Stimulated activated naive CD8-positive, alpha-beta T cell treated with anti-CD3 and anti-CD28 coated beads, Interleukin-15, Interleukin-2, amounts not matched to agents 100 ng/mL and 50 ng/mL, for 24 hours (primary cell): Measurements from ENCODE around the gene CAST.

Source experiments
- H3K27ac Mint-ChIP-seq: one replicate; pipeline ENCODE4 v1.8.0; 2021; ENCODE audit warnings: mild to moderate bottlenecking, mixed read lengths
- H3K27me3 Mint-ChIP-seq: one replicate; pipeline ENCODE4 v1.8.0; 2021; ENCODE audit warnings: mixed read lengths
- H3K36me3 Mint-ChIP-seq: one replicate; pipeline ENCODE4 v1.8.0; 2021; ENCODE audit warnings: low read depth, mixed read lengths
- H3K4me1 Mint-ChIP-seq: one replicate; pipeline ENCODE4 v1.8.0; 2021; ENCODE audit warnings: low read depth, mixed read lengths
- H3K4me3 Mint-ChIP-seq: one replicate; pipeline ENCODE4 v1.8.0; 2021; ENCODE audit warnings: mild to moderate bottlenecking, mixed read lengths
- H3K9me3 Mint-ChIP-seq: one replicate; pipeline ENCODE4 v1.8.0; 2021; ENCODE audit warnings: mixed read lengths

The CAST gene

GRCh38 chr5:96652769-96653454 is 9.3 kb upstream of the CAST start:
- Mint-ChIP-seq H3K9me3 (no peaks in the 10 kb centered on the region), H3K36me3 (no peaks in the 10 kb centered on the region), H3K4me1 (peaks cover 36% of the 10 kb centered on the region), H3K27ac (no peak overlapping the region), H3K27me3 (peaks cover 46% of the 10 kb centered on the region), H3K4me3 (no peak overlapping the region)

- Mint-ChIP-seq H3K36me3 (no peaks in the 10 kb centered on the region), H3K9me3 (no peaks in the 10 kb centered on the region), H3K4me1 (peaks cover 33% of the 10 kb centered on the region), H3K27ac (no peak overlapping the region), H3K4me3 (no peak overlapping the region), H3K27me3 (peaks cover 47% of the 10 kb centered on the region)
Observed at GRCh38 chr5:96654209-96654608, 8.0 kb upstream of the CAST start.

GRCh38 chr5:96655085-96655484 is 7.1 kb upstream of the CAST start:
- Mint-ChIP-seq H3K4me3 (no peak overlapping the region), H3K27me3 (peaks cover 52% of the 10 kb centered on the region), H3K4me1 (peaks cover 33% of the 10 kb centered on the region), H3K9me3 (no peaks in the 10 kb centered on the region), H3K27ac (no peak overlapping the region), H3K36me3 (no peaks in the 10 kb centered on the region)

DNA sequence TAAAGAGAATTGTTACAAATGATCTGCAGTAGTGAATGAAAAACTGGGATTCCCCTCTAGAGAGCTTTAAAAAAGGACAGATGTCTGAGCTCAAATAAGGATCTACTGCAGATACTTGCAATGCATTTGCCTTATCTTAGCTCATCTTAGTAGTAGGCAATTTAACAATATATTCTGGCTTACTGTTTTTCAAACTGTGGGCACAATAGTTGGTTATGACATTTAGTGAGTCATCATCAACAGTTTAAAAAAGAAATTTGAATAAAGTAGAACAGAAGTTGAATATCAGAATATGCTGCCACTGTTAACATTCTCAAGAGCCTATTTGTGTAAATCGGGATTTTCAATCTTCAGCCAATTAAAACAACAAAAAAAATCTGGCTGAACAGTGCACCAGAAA is 6.7 kb upstream of the CAST start:
- H3K27ac Mint-ChIP-seq = no peak overlapping the region
- no peaks in the 10 kb centered on the region for H3K9me3 Mint-ChIP-seq
- H3K4me1 Mint-ChIP-seq = peaks cover 33% of the 10 kb centered on the region
- peaks cover 57% of the 10 kb centered on the region for H3K27me3 Mint-ChIP-seq
- no peak overlapping the region for H3K4me3 Mint-ChIP-seq
- no peaks in the 10 kb centered on the region for H3K36me3 Mint-ChIP-seq

GRCh38 chr5:96657068-96657467 is 5.1 kb upstream of the CAST start:
- H3K9me3 Mint-ChIP-seq = no peaks in the 10 kb centered on the region
- H3K4me1 Mint-ChIP-seq = peaks cover 47% of the 10 kb centered on the region
- H3K27ac Mint-ChIP-seq = peak overlapping the region; percentile 79

DNA sequence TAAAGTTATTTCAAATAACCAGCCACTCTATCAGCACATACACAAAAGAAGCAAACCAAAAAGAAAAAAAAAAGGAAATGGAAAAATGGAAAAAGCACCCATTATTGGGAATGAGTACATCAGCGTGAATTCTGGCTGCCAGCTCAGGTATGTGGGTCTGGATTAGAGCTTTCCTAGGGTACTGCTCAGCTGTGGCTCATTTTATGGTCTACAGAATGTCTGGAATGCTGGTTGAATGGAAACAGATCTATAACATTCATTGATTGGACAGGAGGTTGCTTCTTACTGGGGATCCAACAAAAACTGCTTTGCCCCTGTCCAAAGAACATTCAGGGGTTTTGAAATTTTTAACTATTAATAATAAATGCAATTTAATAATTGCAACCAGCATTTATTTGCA is 3.9 kb upstream of the CAST start:
- Mint-ChIP-seq H3K4me1 (peaks cover 51% of the 10 kb centered on the region), H3K27me3 (peaks cover 39% of the 10 kb centered on the region), H3K27ac (no peak overlapping the region), H3K9me3 (no peaks in the 10 kb centered on the region), H3K36me3 (no peaks in the 10 kb centered on the region), H3K4me3 (no peak overlapping the region)

More at GRCh38 chr5:96657068-96657467, 5.1 kb upstream of the CAST start:
- H3K4me3 Mint-ChIP-seq = peak overlapping the region; percentile 46
- H3K36me3 Mint-ChIP-seq = no peaks in the 10 kb centered on the region
- peaks cover 45% of the 10 kb centered on the region for H3K27me3 Mint-ChIP-seq

GRCh38 chr5:96659170-96659569 is 3.0 kb upstream of the CAST start:
- H3K27ac Mint-ChIP-seq = no peak overlapping the region

GRCh38 chr5:96660971-96661854 is 963 bp upstream of the CAST start:
- peaks cover 25% of the 10 kb centered on the region for H3K27me3 Mint-ChIP-seq
- H3K9me3 Mint-ChIP-seq = no peaks in the 10 kb centered on the region
- peak overlapping the region; percentile 97 for H3K27ac Mint-ChIP-seq
- H3K4me1 Mint-ChIP-seq = peaks cover 51% of the 10 kb centered on the region
- H3K36me3 Mint-ChIP-seq = no peaks in the 10 kb centered on the region
- H3K4me3 Mint-ChIP-seq = peak overlapping the region; percentile 95

More at GRCh38 chr5:96659170-96659569, 3.0 kb upstream of the CAST start:
- H3K4me1 Mint-ChIP-seq = peaks cover 58% of the 10 kb centered on the region
- H3K27me3 Mint-ChIP-seq = peaks cover 34% of the 10 kb centered on the region
- H3K36me3 Mint-ChIP-seq = no peaks in the 10 kb centered on the region
- H3K4me3 Mint-ChIP-seq = no peak overlapping the region
- H3K9me3 Mint-ChIP-seq = no peaks in the 10 kb centered on the region

DNA sequence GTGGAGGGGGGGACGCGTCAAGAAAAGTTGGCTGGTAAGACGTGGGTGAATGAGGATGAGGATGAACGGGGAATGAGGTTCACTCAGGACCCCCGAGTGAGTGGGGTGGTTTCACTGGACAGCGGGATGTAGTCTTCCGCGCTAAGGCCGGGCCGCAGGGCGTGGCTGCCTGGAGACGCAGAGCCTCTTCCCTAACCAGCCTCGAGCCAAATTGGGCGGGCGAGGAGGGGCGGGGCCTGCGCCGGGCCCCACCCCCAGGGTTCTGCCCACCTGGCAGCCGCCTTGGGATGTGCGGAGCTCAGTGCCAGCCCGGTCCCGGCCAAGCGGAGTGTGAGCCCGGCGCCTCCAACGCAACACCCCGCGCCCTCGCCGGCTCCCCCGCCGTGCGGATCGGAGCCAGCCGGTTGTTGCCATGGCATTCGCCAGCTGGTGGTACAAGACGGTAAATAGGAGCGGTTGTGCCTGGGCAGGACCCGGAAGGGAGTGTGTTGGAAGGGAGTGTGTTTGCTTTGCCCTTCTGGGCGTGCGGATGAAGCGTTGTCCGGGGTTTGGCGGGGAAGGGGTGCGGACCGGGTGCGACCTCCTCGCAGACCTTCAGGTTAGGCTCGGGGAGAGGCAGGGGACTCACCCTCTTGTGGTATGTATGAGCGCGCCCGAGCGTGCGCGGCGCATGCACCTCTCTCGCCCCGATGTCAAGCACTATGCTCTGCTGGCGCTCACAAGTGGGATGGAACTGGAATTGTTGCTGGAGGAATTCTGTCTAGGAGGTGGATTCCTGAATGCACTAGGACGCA is 746 bp downstream of the CAST start:
- Mint-ChIP-seq H3K9me3 (no peaks in the 10 kb centered on the region), H3K36me3 (no peaks in the 10 kb centered on the region), H3K4me1 (peaks cover 47% of the 10 kb centered on the region), H3K27me3 (peaks cover 13% of the 10 kb centered on the region), H3K27ac (peak overlapping the region; percentile 97), H3K4me3 (peak overlapping the region; percentile 98)

DNA sequence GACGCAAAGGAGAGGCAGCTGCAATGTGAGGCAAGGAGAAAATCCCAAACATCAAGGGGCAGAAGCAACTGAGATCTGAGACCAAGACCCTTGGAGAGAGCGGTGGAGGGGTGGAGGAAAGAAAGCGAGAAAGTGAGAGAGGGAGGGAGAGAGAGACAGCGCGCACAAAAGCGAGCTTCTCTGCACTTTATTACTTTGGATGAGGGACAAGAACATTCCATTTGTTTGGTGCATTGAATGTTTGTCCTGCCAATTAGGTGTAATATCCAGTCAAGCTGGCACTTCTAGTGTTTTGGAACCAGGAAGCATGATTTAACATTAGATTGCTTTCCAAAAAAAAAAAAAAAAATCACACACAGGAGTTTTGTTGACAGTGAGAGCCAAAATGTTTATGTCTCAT is 1.4 kb downstream of the CAST start:
- Mint-ChIP-seq H3K27me3 (peaks cover 13% of the 10 kb centered on the region), H3K9me3 (no peaks in the 10 kb centered on the region), H3K36me3 (no peaks in the 10 kb centered on the region), H3K4me1 (peaks cover 49% of the 10 kb centered on the region), H3K27ac (peak overlapping the region; percentile 34), H3K4me3 (peak overlapping the region; percentile 98)

- no peak overlapping the region for H3K27ac Mint-ChIP-seq
- no peaks in the 10 kb centered on the region for H3K9me3 Mint-ChIP-seq
- H3K4me1 Mint-ChIP-seq = peaks cover 52% of the 10 kb centered on the region
- H3K4me3 Mint-ChIP-seq = no peak overlapping the region
- H3K36me3 Mint-ChIP-seq = no peaks in the 10 kb centered on the region
- H3K27me3 Mint-ChIP-seq = peaks cover 8% of the 10 kb centered on the region
Observed at GRCh38 chr5:96664669-96665068, 2.5 kb downstream of the CAST start.

GRCh38 chr5:96668725-96669124 is 6.5 kb downstream of the CAST start:
- Mint-ChIP-seq H3K9me3 (no peaks in the 10 kb centered on the region), H3K4me3 (no peak overlapping the region), H3K27ac (no peak overlapping the region), H3K27me3 (no peaks in the 10 kb centered on the region), H3K4me1 (peaks cover 36% of the 10 kb centered on the region), H3K36me3 (peaks cover 12% of the 10 kb centered on the region)

DNA sequence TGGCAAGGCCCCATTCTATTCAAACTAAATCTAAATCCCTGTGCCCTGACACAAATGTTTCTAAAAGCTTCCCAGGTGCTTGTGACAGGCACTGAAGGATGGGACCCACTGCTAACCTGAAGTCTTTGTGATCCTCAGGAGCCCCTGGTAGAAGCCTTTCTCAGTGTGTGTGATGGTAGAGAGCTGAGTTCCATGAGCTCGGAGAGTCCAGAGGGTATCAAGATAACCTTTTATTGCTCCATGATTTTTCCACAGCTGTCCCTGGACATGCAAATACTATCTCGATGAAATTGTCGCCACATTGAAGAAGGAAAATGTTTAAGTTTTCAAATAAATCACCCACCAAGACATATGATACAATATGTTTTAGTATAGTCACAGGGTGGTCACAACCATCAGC is 7.7 kb downstream of the CAST start:
- no peaks in the 10 kb centered on the region for H3K9me3 Mint-ChIP-seq
- H3K27ac Mint-ChIP-seq = no peak overlapping the region
- no peak overlapping the region for H3K4me3 Mint-ChIP-seq
- H3K27me3 Mint-ChIP-seq = no peaks in the 10 kb centered on the region
- peaks cover 26% of the 10 kb centered on the region for H3K4me1 Mint-ChIP-seq
- peaks cover 12% of the 10 kb centered on the region for H3K36me3 Mint-ChIP-seq

DNA sequence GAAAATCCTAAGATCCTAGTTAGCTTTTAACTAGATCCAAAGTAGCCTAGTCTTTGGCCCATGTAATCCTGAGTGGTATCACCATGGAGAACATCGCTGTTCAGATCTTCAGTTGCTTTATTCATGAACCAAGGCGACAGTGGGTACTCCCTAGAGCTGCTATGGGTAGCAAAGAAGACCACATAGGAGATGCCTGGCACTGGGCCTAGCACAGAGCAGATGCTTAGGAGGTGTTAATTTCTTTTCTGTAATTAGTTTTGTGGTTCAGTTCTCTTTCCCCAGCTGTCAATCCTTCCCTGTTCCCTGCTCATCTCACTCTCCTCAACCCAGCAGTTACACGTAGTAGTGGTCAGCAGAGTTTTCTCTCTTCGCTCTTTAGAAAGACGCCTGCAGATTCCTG is 9.3 kb downstream of the CAST start:
- Mint-ChIP-seq H3K27ac (no peak overlapping the region), H3K9me3 (no peaks in the 10 kb centered on the region), H3K4me1 (peaks cover 24% of the 10 kb centered on the region), H3K4me3 (no peak overlapping the region), H3K36me3 (peaks cover 22% of the 10 kb centered on the region), H3K27me3 (no peaks in the 10 kb centered on the region)

DNA sequence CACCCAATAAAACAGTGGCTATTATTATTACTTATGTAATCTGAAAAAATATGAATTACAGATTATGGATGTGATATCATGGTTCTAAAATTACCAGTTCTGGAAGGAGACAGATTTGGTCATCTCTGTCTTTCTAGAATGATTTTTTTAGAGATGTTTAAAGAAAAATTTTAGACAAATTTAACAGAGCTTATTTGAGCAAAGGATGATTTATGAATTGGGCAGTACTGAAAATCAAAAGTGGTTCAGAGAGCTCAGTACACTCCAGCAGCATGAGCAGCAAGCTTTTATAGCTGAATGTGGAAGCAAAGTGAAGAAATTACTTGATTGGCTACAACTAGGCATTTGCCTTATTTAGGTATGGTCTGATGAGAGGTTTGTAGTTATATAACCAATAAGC is 11.0 kb downstream of the CAST start:
- H3K9me3 Mint-ChIP-seq = no peaks in the 10 kb centered on the region

More for the DNA sequence above, 11.0 kb downstream of the CAST start:
- no peaks in the 10 kb centered on the region for H3K27me3 Mint-ChIP-seq
- peaks cover 14% of the 10 kb centered on the region for H3K4me1 Mint-ChIP-seq
- no peak overlapping the region for H3K27ac Mint-ChIP-seq
- no peak overlapping the region for H3K4me3 Mint-ChIP-seq
- H3K36me3 Mint-ChIP-seq = peaks cover 31% of the 10 kb centered on the region
